UCSD-AML1 (cell line): ENCODE data around the gene KLHL35.

Experiments
- DNase-seq: peaks from one replicate; lab custom pipeline; 2025; ENCODE audit not compliant: unreplicated experiment; lab: John Stamatoyannopoulos, UW

The KLHL35 gene

GRCh38 chr11:75442161-75442885 lies 9.3 kb upstream of the KLHL35 start:
- no peak for DNase-seq

- no peak for DNase-seq
Observed at GRCh38 chr11:75441804-75442132, 8.8 kb upstream of the KLHL35 start.

GRCh38 chr11:75440960-75441803 lies 8.2 kb upstream of the KLHL35 start:
- DNase-seq: no peak

- no peak for DNase-seq
Observed at GRCh38 chr11:75439495-75440120, 6.6 kb upstream of the KLHL35 start.

- no peak for DNase-seq
Observed at GRCh38 chr11:75439026-75439425, 6.0 kb upstream of the KLHL35 start.

- no peak for DNase-seq
Observed at GRCh38 chr11:75437966-75438659, 5.1 kb upstream of the KLHL35 start.

GRCh38 chr11:75436806-75437205 lies 3.8 kb upstream of the KLHL35 start:
- no peak for DNase-seq

- no peak for DNase-seq
Observed at GRCh38 chr11:75435571-75435925, 2.5 kb upstream of the KLHL35 start.

GRCh38 chr11:75434886-75435570 lies 2.0 kb upstream of the KLHL35 start:
- no peak for DNase-seq

GRCh38 chr11:75434051-75434450 lies 1.0 kb upstream of the KLHL35 start:
- no peak for DNase-seq

GRCh38 chr11:75433443-75433842 lies 440 bp upstream of the KLHL35 start:
- DNase-seq: no peak

GRCh38 chr11:75431533-75432525 lies 1.2 kb downstream of the KLHL35 start:
- no peak for DNase-seq

- no peak for DNase-seq
Observed at GRCh38 chr11:75430714-75431532, 2.1 kb downstream of the KLHL35 start.

- DNase-seq: peak; percentile 76
Observed at GRCh38 chr11:75429902-75430713, 2.9 kb downstream of the KLHL35 start.

GRCh38 chr11:75429641-75429901 lies 3.4 kb downstream of the KLHL35 start:
- DNase-seq: no peak

GRCh38 chr11:75428989-75429640 lies 3.9 kb downstream of the KLHL35 start:
- no peak for DNase-seq

- DNase-seq: no peak
Observed at GRCh38 chr11:75428281-75428724, 4.7 kb downstream of the KLHL35 start.

GRCh38 chr11:75427181-75427580 lies 5.8 kb downstream of the KLHL35 start:
- no peak for DNase-seq
